Esophagus mucosa (tissue), 1 donor: ENCODE results near the gene SYCE3. TPM values are rescaled to one million over a fixed set of nuclear protein-coding genes. Genes with fewer than 3 reads are reported as not detected.
"Not testable (repeated sequence)": the region's sequence is repeated elsewhere in the genome, so short reads cannot be mapped to it uniquely, and the experiment has no call there.

Experiments
- ATAC-seq: fragments of 200-7000 bp; cut with Tn5 transposase; one replicate; pipeline ENCODE4 v1.9.1; 2020
- total RNA-seq: library from RNA; stranded (reverse); gene quantifications from one replicate; pipeline ENCODE4 v1.2.4, GENCODE V29; 2023
- donor health status: DM: yes; HTN: yes; CAD: no.

SYCE3 gene
- total RNA-seq, 1 donor from 2014 or later = not detected

GRCh38 chr22:50548040-50548920 is 14.4 kb downstream of the SYCE3 start:
- ATAC-seq = no peak

- ATAC-seq = no peak
Observed at GRCh38 chr22:50547263-50547985, 15.3 kb downstream of the SYCE3 start.

GRCh38 chr22:50546326-50547262 is 16.1 kb downstream of the SYCE3 start:
- ATAC-seq = no peak

- ATAC-seq = no peak
Observed at GRCh38 chr22:50545522-50546325, 17.0 kb downstream of the SYCE3 start, which contains the start of gene KLHDC7B. TSS of gene KLHDC7B (plus strand) at chr22:50545899. CDS start at chr22:50546244, 345 bp downstream.

GRCh38 chr22:50544746-50545253 is 17.9 kb downstream of the SYCE3 start:
- peak; percentile 25 for ATAC-seq

- peak; percentile 21 for ATAC-seq
Observed at GRCh38 chr22:50544078-50544745, 18.5 kb downstream of the SYCE3 start.

GRCh38 chr22:50542416-50542927 is 20.2 kb downstream of the SYCE3 start:
- ATAC-seq = peak; percentile 25

- peak; percentile 79 for ATAC-seq
Observed at GRCh38 chr22:50541667-50542026, 21.1 kb downstream of the SYCE3 start.

GRCh38 chr22:50540381-50540780 is 22.3 kb downstream of the SYCE3 start:
- no peak for ATAC-seq

- ATAC-seq = no peak
Observed at GRCh38 chr22:50537765-50538164, 25.0 kb downstream of the SYCE3 start.

- ATAC-seq = no peak
Observed at GRCh38 chr22:50536226-50536625, 26.5 kb downstream of the SYCE3 start.

GRCh38 chr22:50535113-50535512 is 27.6 kb downstream of the SYCE3 start:
- no peak for ATAC-seq

- ATAC-seq = not testable (repeated sequence)
Observed at GRCh38 chr22:50533856-50534711, 28.6 kb downstream of the SYCE3 start.

GRCh38 chr22:50532824-50533796 is 29.6 kb downstream of the SYCE3 start:
- ATAC-seq = no peak

GRCh38 chr22:50531962-50532674 is 30.6 kb downstream of the SYCE3 start:
- peak; percentile 41 for ATAC-seq

GRCh38 chr22:50531546-50531961 is 31.2 kb downstream of the SYCE3 start:
- ATAC-seq = peak; percentile 56

- ATAC-seq = peak; percentile 58
Observed at GRCh38 chr22:50530877-50531545, 31.7 kb downstream of the SYCE3 start.
